GM21825 (cell line): ENCODE data around the gene PLXNA2.

Source experiments
- ATAC-seq: cut with Tn5 transposase; IDR thresholded peaks from one replicate; pipeline ENCODE4 v1.9.1; 2021; ENCODE audit warnings: mild to moderate bottlenecking, moderate library complexity; ENCODE audit not compliant: unreplicated experiment

The PLXNA2 gene

GRCh38 chr1:207985996-207986395 lies 258.2 kb downstream of the PLXNA2 start:
- no peak for ATAC-seq

GRCh38 chr1:207984831-207985572 lies 259.2 kb downstream of the PLXNA2 start:
- ATAC-seq = no peak

DNA sequence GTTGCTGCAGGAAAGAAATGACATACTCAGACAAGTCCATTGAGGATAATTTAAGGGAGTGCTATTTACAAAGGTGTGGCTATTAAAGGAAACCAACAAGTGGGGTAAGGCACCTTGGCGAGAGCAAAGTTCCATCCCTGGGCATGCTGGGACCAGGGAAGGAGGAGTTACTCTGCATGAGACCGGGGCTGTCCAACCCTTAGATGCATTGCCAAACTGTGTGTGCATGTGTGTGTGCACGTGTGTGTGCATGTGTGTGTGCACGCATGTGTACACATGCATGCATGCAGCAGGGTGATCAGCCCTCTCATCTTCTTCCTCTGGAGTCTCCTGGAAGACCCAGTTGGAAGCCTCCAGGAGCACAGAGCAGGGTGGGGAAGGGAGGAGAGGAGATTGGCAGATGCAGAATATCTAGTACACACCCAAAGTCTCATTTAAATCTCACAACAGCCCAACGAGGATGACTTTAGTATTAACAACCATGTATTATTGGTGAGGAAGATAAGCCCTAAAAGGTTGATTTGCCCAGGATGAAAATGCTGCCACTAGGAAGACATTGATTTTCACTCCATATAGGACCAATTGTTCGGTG lies 261.0 kb downstream of the PLXNA2 start:
- no peak for ATAC-seq

- ATAC-seq = no peak
Observed at GRCh38 chr1:207981976-207982375, 262.2 kb downstream of the PLXNA2 start.

GRCh38 chr1:207978441-207978840 lies 265.7 kb downstream of the PLXNA2 start:
- no peak for ATAC-seq

DNA sequence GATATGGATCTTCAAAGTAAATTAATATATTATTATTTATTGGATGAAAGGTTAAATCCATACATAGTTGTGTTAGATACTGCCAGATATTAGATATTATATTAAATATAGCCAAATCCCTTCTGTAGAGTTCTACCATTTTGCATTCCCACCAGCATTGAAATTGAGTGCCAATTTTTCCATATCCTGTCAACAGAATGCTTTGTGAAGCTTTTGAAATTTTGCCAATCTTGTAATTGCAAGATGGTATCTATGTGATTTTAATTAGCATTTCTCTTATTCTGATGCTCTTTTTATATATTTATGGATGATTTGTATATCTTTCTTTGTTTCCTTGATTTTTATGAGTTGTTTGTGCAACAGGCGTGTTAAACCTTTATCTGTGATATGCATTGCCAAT lies 266.3 kb downstream of the PLXNA2 start:
- ATAC-seq = no peak

- ATAC-seq = no peak
Observed at GRCh38 chr1:207973898-207974568, 270.2 kb downstream of the PLXNA2 start.

DNA sequence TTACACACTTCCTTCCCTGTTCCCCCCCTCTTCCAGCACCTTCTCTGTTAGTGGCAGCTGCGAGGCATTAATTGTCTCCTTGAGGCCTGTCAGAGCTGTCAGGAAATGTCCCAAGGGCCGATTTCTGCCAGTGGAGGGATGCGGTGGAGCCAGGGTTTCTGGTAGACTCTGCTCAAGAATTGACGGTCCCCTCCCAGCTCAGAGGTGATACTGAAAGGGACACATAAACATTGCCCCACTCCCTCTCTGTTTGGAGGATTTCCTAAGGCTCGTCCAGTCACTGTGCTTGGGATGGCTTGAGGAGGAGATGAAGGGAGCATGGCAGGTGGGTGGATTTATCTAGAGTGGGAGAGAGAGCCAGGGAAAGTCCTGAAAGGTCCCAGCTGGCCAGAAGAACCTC lies 271.8 kb downstream of the PLXNA2 start:
- ATAC-seq = no peak
